ENCODE data around the gene HOXB6.

HOXB6 gene

DNA sequence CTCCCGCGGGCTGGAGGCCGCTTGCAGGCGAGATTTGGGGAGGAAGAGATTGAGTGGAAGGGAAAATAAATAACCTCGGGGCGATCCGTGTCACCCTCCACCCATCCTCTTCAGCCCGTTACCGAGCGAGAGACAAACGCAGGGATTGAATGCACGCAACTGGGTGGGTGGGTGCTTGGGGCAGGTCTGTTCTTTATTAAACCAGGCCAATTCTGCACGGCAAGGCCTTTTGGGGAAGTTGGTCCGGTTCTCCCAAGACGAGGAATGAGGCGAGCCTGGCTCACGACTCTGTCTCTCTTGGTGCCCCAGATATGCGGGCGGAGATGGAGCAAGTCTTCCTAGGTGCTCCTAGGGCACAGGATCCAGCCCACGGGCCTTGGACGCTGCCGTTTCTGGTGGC is 6.4 kb upstream of the HOXB6 start:
- TF ChIP-seq, protein P1, sequence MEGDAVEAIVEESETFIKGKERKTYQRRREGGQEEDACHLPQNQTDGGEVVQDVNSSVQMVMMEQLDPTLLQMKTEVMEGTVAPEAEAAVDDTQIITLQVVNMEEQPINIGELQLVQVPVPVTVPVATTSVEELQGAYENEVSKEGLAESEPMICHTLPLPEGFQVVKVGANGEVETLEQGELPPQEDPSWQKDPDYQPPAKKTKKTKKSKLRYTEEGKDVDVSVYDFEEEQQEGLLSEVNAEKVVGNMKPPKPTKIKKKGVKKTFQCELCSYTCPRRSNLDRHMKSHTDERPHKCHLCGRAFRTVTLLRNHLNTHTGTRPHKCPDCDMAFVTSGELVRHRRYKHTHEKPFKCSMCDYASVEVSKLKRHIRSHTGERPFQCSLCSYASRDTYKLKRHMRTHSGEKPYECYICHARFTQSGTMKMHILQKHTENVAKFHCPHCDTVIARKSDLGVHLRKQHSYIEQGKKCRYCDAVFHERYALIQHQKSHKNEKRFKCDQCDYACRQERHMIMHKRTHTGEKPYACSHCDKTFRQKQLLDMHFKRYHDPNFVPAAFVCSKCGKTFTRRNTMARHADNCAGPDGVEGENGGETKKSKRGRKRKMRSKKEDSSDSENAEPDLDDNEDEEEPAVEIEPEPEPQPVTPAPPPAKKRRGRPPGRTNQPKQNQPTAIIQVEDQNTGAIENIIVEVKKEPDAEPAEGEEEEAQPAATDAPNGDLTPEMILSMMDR (IDR thresholded peaks at IDR 0.05) = no peak

DNA sequence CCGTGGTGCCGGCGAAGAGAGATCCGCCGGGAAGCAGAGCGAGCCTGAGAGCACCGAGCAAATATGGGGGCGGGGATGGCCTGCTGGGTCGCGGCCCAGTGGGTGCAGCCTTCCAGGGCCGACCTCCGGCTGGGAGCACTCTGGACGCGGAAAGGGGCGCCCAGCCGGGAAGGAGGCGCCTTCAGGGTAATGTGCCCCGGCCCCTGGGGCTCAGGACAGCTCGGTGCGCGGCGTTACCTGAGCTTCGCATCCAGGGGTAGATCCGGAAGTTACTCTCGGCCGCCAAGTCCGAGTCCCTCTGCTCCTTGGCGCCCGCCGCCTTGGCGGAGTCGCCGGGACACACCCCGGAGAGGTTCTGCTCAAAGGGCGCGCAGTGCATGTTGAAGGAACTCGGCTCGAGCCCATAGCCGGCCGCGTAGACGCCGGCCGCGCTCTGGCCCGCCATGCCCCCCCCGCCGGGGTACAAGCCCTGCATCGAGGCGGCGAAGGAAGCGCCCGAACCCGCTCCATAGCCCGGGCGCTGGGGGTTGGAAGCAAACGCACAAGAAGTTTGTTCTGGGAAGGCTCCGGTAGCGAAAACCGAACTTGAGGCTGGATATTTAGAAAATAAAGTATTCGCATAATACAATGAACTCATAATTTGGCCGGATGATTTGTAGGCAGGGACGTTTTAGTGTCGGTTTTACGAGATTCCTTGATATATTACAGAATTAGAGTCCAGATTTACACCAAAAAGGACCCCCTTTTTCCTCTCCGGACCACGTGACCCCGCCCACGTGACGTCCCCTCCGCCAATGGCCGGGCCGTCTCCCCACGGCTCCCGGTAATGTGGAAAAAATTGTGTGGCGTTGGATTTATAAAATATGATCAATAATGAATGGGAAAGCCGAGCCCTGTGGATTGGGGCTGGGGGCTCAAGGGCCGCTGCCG is 5.8 kb upstream of the HOXB6 start, which contains the start of gene HOXB7:
Gene HOXB7 (minus strand): TSS at position 736 of the 930 bp plus-strand sequence. CDS start 99 bp downstream, at position 637.
- TF ChIP-seq, protein P1 (IDR thresholded peaks at IDR 0.05) = no peak

DNA sequence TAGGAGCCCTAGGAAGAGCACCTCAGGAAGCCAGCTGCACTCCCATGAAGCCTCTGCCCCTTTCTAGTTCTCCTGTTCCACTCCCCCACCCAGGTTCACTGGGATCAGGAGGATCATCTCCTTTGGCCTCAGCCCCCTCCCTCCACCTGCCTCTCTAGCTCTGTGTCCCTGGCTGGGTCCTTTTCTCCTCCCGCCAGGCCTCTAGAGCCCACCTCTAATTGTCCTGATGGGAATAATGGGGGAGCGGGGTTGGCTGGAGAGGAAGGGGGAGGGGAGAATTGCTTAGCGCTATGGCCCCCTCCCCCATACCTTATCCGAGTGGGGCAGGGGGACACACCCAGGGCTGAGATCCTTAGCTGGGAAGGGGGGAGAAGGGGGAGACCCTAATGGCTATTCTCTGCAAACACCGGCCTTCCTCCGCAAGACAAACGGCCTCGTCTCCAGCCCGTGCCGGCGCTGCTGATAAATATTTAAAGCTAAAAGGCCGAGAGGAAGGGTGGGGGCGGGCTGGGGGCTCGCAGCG is 5.0 kb upstream of the HOXB6 start:
- TF ChIP-seq, protein P1 (IDR thresholded peaks at IDR 0.05) = no peak

- TF ChIP-seq, protein P1 (IDR thresholded peaks at IDR 0.05) = no peak
Measured at GRCh38 chr17:48609033-48609432, 4.2 kb upstream of the HOXB6 start.

- TF ChIP-seq, protein P1 (IDR thresholded peaks at IDR 0.05) = no peak
Measured at GRCh38 chr17:48608494-48608834, 3.7 kb upstream of the HOXB6 start.

DNA sequence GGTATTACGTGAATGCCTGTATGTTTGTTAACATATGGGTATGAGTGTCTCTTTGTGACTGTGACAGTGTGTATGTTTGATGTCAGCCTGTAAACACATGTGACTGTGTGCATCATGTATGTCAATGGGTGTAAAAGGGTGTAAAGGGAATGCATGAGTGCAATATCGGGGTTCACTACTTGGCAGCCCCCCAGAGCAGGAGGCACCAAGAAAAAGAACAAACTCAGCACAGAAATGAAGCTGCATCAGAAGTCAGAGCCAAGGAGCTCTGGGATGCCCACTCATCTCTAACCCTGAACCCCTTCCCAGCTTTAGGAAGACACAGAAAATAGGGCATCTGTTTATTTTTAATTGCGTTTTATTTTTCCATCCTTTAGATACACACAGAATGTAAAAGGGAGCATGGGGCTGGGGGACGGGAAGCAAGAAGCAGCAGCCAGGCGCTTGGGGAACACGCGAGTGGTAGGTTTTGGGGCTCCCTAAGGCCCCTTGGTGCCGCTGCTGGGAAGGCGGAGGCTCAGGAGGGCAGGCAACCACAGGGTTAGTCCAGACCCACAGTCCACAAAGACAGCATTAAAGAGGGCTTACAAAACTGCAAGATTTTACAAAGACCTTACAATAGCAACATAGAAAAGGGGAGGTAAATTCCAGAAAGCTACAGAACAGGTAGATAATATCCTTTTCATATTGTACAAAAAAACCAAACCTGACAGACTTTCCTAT is 2.3 kb upstream of the HOXB6 start:
- TF ChIP-seq, protein P1 (IDR thresholded peaks at IDR 0.05) = no peak

GRCh38 chr17:48605991-48606891 is 1.5 kb upstream of the HOXB6 start:
- TF ChIP-seq, protein P1 (IDR thresholded peaks at IDR 0.05) = no peak

Measured in LNCAP (cell line).